Right lobe of liver (tissue), 6 donors: ENCODE results near the gene GFOD1. TPM values are rescaled to one million over a fixed set of nuclear protein-coding genes. Genes with fewer than 3 reads are reported as not detected.
"Not testable (repeated sequence)": the region's sequence is repeated elsewhere in the genome, so short reads cannot be mapped to it uniquely, and the experiment has no call there.

ENCODE experiments used
- ATAC-seq, 4 donors: fragments of 200-7000 bp; cut with Tn5 transposase; one replicate each; pipeline ENCODE4 v1.9.1; 2020; ENCODE audit warnings: mild to moderate bottlenecking in 4 of 4, moderate library complexity in 4 of 4
- DNase-seq, 3 donors: peaks; one replicate each; pipeline ENCODE4 v3.0.0-alpha.2; 2020
- H3K27ac ChIP-seq, 3 donors: fragments of 200-600 bp; one replicate each; pipeline ENCODE4 v1.8.0; 2022
- H3K27me3 ChIP-seq, 2 donors: fragments of 200-600 bp; one replicate each; pipeline ENCODE4 v1.8.0; 2022
- H3K36me3 ChIP-seq, 4 donors: fragments of 200-600 bp; sonication (generic) in 1 of 4; one replicate each; pipeline versions ENCODE4 v1.5.1 to v1.8.0; 2017 to 2022; ENCODE audit warnings: control low read depth in 1 of 4
- H3K4me1 ChIP-seq, 4 donors: fragments of 200-600 bp; sonication (generic) in 1 of 4; one replicate each; pipeline versions ENCODE4 v1.5.1 to v1.8.0; 2017 to 2022; ENCODE audit warnings: control low read depth in 1 of 4
- H3K4me3 ChIP-seq, 3 donors: fragments of 200-600 bp; one replicate each; pipeline ENCODE4 v1.8.0; 2022
- H3K9me3 ChIP-seq, 4 donors: fragments of 200-600 bp; sonication (generic) in 1 of 4; one replicate each; pipeline versions ENCODE4 v1.5.1 to v1.8.0; 2017 to 2022; ENCODE audit warnings: control low read depth in 1 of 4
- POLR2A ChIP-seq: fragments of 450-650 bp; IDR thresholded peaks from one replicate; pipeline ENCODE4 v1.6.1; 2017; ENCODE audit warnings: antibody characterized with exemption, mild to moderate bottlenecking
- WGBS: methylation state at CpG from one replicate; pipeline ENCODE4 v1.1.6; 2018; ENCODE audit warnings: low coverage, low lambda C conversion rate; ENCODE audit not compliant: insufficient coverage; ENCODE audit errors: missing lambda C conversion rate; 5-methylcytosine and 5-hydroxymethylcytosine counted together
- intact Hi-C, 2 donors: fragments of 100-400 bp; cut with DNase I; formaldehyde crosslinking; loops; one replicate each; pipeline versions ENCODE4 v1.11.2 to v1.14.1; 2022
- total RNA-seq, 6 experiments: library from RNA; depleted of rRNA in 2 of 6; stranded (reverse); fragments of >200 nt in 2 of 6; fragmentation: NEBNext Ultra II Directional in 3 of 6; extraction: Animal tissue kit (Norgen Biotek cat#: 25700) in 3 of 6; gene quantifications; one replicate each; pipeline versions ENCODE4 v1.1.0 to v1.2.4, GENCODE V29; 2016 to 2023
- TF ChIP-seq, protein P1 (sequence below), 4 donors: fragments of 200-600 bp in 3 of 4; fragments of 450-650 bp in 1 of 4; IDR thresholded peaks; one replicate each; pipeline versions ENCODE4 v1.5.1 to v1.8.0; 2016 to 2022; ENCODE audit warnings: antibody characterized with exemption in 4 of 4, mild to moderate bottlenecking in 2 of 4
- donor health status: DM: no; HTN: yes; CAD: no.
- donor health status: DM: no; HTN: no; CAD: no.
- donor health status: DM: no; HTN: no; CAD: no.
- donor health status: DM: no; HTN: yes; CAD: no.
- donor health status: DM: no; HTN: yes; CAD: no.

Gene GFOD1
- total RNA-seq, 6 experiments from 2014 or later = 5.4 to 8.5 (median 7.5) TPM

GRCh38 chr6:13513626-13514502 is 26.5 kb upstream of the GFOD1 start:
- WGBS = 78% methylated on average over 14 of the region's 16 CpGs
- H3K4me1 ChIP-seq = peaks cover 0 to 10% (median 4%) of the 10 kb centered on the region in 4 donors
- no peaks in the 10 kb centered on the region for H3K9me3 ChIP-seq
- DNase-seq (no peak), ATAC-seq (no peak)
- H3K27me3 ChIP-seq = no peaks in the 10 kb centered on the region
- H3K27ac ChIP-seq = no peak overlapping the region
- H3K36me3 ChIP-seq = no peaks in the 10 kb centered on the region
- TF ChIP-seq, protein P1, sequence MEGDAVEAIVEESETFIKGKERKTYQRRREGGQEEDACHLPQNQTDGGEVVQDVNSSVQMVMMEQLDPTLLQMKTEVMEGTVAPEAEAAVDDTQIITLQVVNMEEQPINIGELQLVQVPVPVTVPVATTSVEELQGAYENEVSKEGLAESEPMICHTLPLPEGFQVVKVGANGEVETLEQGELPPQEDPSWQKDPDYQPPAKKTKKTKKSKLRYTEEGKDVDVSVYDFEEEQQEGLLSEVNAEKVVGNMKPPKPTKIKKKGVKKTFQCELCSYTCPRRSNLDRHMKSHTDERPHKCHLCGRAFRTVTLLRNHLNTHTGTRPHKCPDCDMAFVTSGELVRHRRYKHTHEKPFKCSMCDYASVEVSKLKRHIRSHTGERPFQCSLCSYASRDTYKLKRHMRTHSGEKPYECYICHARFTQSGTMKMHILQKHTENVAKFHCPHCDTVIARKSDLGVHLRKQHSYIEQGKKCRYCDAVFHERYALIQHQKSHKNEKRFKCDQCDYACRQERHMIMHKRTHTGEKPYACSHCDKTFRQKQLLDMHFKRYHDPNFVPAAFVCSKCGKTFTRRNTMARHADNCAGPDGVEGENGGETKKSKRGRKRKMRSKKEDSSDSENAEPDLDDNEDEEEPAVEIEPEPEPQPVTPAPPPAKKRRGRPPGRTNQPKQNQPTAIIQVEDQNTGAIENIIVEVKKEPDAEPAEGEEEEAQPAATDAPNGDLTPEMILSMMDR (IDR thresholded peaks at IDR 0.05) = no peak
- no peak for TF ChIP-seq POLR2A
- intact Hi-C loops = no loop called here
- H3K4me3 ChIP-seq = no peak overlapping the region

- intact Hi-C loops = no loop called here
- peaks cover 0 to 10% (median 4%) of the 10 kb centered on the region in 4 donors for H3K4me1 ChIP-seq
- no peak overlapping the region for H3K4me3 ChIP-seq
- H3K27me3 ChIP-seq = no peaks in the 10 kb centered on the region
- WGBS = 88% methylated on average over 9 of the region's 9 CpGs
- no peak overlapping the region for H3K27ac ChIP-seq
- DNase-seq = no peak
- no peaks in the 10 kb centered on the region for H3K9me3 ChIP-seq
- ATAC-seq = no peak
- TF ChIP-seq, protein P1 (IDR thresholded peaks at IDR 0.05) = no peak
- no peak for TF ChIP-seq POLR2A
- H3K36me3 ChIP-seq = no peaks in the 10 kb centered on the region
These were observed 25.5 kb upstream of the GFOD1 start for GRCh38 chr6:13512900-13513299.

- TF ChIP-seq, protein P1 (IDR thresholded peaks at IDR 0.05) = no peak
- 66% methylated on average over 10 of the region's 33 CpGs for WGBS
- Histone ChIP-seq H3K27ac (peak overlapping the region in 1 of 3 donors; percentile 34), H3K4me1 (peaks cover 0 to 10% (median 4%) of the 10 kb centered on the region in 4 donors), H3K36me3 (no peaks in the 10 kb centered on the region), H3K9me3 (no peaks in the 10 kb centered on the region), H3K4me3 (peak overlapping the region in 1 of 3 donors; percentile 18), H3K27me3 (no peaks in the 10 kb centered on the region)
- DNase-seq = peak; percentile 48 to 69 (median 66)
- intact Hi-C loops = no loop called here
- ATAC-seq = peak; percentile 80 to 93 (median 88)
These were observed 24.7 kb upstream of the GFOD1 start for GRCh38 chr6:13511913-13512717.

GRCh38 chr6:13511141-13511571 is 23.8 kb upstream of the GFOD1 start:
- H3K36me3 ChIP-seq, H3K4me3 ChIP-seq, H3K27me3 ChIP-seq, ATAC-seq, H3K9me3 ChIP-seq, intact Hi-C loops, DNase-seq: not testable (repeated sequence)
- peaks cover 0 to 10% (median 4%) of the 10 kb centered on the region in 4 donors for H3K4me1 ChIP-seq
- H3K27ac ChIP-seq = peak overlapping the region in 1 of 3 donors; percentile 34
- WGBS = 91% methylated on average over 13 of the region's 37 CpGs

- intact Hi-C loops, ATAC-seq, DNase-seq, H3K4me3 ChIP-seq, H3K27ac ChIP-seq, H3K9me3 ChIP-seq, H3K36me3 ChIP-seq, H3K27me3 ChIP-seq: not testable (repeated sequence)
- WGBS = 100% methylated on average over 1 of the region's 1 CpG
- H3K4me1 ChIP-seq = peaks cover 0 to 10% (median 4%) of the 10 kb centered on the region in 4 donors
These were observed 23.0 kb upstream of the GFOD1 start for GRCh38 chr6:13510433-13510832.
